Measurements from ENCODE around the gene TGFB3.
"Not testable (repeated sequence)": the region's sequence is repeated elsewhere in the genome, so short reads cannot be mapped to it uniquely, and the experiment has no call there.

TGFB3 gene

GRCh38 chr14:75981426-75982265 is at the start of gene TGFB3:
Gene TGFB3 (minus strand): TSS chr14:75981995. CDS start chr14:75980893, 1,102 bp downstream.
- DNase-seq, result peak; percentile 52 to 72 (median 61)

GRCh38 chr14:76024211-76024907 is 42.6 kb upstream of the TGFB3 start:
- DNase-seq, result no peak

DNA sequence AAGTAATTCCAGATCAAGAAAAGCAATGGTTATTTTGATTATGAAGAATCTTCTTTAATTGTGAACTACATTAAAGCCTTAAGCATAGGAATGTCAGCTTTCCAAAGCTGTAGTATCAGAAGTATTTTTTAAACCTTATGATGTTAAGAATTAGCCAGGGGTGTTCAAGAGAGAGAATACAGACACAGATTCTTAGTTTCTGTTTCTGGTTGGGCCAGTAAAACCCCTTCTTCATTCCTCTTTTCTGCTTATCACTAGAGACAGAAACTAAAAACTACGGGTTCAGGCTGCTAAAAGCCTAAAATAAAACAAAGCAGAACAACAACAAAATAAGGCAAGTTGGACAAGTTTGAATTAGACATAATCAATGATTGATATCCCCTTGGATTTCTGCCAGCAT is 42.0 kb upstream of the TGFB3 start:
- DNase-seq, result no peak

DNA sequence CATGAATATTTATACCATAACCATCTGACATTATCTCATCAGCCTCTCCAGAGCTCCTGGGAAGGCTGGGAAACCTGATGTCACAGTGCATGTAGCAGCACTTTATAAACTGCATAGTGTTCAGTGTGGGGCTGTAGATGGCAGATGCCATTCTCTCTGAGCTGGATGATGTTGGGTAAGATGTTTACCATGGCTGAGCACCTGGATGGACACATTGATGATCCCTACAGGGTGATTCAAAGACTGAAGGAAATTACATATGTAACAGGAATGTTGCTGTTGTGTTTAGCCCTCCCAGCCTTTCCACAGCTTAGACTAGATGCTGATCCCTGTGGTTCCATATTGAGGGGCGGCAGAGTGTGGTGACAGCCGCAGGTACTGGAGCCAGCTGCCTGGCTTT is 41.2 kb upstream of the TGFB3 start:
- DNase-seq, result no peak

DNA sequence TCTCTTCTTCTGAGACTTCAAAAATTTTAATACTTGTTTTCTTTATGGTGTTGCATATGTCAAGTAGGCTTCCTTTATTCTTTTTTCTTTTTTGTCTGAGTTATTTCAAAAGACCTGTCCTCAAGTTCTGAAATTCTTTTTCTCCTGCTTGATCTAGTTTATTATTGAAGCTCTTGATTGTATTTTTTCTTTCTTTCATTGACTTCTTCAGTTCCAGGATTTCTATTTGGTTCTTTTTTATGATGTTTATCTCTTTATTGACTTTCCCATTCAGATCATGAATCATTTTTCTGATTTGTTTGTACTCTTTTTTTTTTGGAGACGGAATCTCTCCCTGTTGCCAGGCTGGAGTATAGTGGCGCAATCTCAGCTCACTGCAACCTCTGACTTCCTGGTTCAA is 37.9 kb upstream of the TGFB3 start:
- DNase-seq, result no peak

DNA sequence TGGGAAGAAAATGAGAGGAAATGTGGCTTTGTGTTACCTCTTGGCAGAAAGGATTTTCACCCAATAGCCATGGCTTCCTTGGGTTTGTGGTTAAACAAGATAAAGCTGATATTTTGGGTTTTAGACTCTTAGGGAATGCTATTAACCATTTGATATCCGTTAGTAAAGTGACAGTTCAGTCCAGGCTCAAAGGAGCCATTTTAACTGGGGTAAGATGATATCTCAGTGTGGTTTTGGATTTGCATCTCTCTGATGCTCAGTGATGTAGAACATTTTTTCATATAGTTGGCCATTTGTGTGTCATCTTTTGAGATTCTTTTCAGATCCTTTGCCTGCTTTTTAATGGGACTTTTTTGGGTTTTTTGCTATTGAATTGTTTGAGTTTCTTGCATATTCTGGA is 33.9 kb upstream of the TGFB3 start:
- no peak for DNase-seq

DNA sequence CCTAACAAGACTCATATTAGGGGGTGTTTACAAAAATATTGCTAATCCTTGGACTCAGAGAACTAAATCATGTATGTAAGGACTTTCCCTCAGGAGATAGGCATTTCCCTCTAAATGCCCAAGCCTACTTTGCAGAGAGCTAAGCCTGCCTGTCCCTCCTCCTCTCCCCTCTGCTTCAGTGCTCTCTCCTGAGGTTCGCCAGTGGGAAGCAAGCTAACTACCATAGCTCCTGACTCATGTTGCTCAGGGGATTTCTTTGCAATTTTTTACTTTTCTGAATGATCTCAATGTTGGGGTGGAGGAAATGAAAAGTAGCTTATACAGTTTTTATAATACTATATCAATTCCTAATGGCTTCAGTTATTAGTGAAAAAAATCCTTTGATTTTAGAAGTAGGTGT is 33.4 kb upstream of the TGFB3 start:
- no peak for DNase-seq

- no peak for DNase-seq
Measured at GRCh38 chr14:76012354-76012753, 30.6 kb upstream of the TGFB3 start.

- DNase-seq, result no peak
Measured at GRCh38 chr14:76011930-76012329, 30.1 kb upstream of the TGFB3 start.

- DNase-seq, result not testable (repeated sequence)
Measured at GRCh38 chr14:76009627-76010026, 27.8 kb upstream of the TGFB3 start.

GRCh38 chr14:76007852-76008251 is 26.1 kb upstream of the TGFB3 start:
- peak in 2 of 3 donors; percentile 6 to 18 for DNase-seq

DNA sequence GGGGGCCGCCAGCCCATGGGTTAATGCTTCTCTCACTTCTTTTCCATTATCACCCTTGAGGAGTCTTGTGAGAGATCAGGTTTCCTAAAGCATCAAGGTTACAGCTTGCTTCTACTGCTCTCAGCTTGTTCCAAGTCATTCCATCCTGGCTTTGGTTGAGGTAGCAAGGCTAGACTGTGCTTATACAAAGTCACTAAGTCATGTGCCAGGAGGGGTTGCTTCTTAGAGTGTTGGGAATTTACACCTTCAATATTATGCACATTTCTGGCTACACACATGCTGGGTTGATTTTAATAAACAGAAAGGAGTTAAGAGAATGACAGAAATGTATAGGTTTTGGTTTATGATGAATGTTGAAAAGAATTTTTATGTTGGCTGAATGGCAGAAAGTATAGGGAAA is 25.6 kb upstream of the TGFB3 start:
- DNase-seq, result no peak

GRCh38 chr14:76006253-76006652 is 24.5 kb upstream of the TGFB3 start:
- DNase-seq, result no peak

GRCh38 chr14:76002383-76002782 is 20.6 kb upstream of the TGFB3 start:
- no peak for DNase-seq

DNA sequence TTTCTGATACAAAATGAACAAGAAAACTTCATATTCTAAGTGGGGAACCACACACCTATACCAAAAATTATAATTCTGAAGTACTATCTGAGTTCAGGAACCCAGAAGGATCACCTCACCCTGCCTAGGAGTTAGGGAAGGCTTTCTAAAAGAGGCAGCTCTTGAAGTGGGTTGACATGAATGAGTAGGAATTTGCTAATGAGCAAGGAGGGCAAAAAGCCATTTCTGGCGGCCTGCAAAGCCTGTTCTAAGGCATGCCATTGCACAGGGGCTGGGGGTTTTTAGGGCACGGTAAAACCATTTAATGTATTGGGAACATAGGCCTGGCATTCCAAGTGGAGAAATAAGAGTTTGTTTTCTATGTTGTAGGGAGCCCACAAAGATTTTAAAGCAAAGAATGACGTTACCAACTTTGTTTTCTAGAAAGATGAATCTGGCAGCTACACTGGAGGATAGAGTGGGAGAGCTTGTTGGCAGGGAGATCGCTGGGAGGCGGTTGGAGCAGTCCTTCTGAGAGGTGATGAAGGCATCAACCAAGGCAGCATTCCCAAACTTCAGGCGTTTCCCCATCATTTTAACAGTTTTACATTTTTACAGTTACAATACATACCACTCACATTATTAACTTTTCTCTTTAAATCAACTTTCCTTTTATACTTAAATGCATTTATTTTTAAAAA is 17.9 kb upstream of the TGFB3 start:
- DNase-seq, result no peak

- DNase-seq, result no peak
Measured at GRCh38 chr14:75996488-75996887, 14.7 kb upstream of the TGFB3 start.

DNA sequence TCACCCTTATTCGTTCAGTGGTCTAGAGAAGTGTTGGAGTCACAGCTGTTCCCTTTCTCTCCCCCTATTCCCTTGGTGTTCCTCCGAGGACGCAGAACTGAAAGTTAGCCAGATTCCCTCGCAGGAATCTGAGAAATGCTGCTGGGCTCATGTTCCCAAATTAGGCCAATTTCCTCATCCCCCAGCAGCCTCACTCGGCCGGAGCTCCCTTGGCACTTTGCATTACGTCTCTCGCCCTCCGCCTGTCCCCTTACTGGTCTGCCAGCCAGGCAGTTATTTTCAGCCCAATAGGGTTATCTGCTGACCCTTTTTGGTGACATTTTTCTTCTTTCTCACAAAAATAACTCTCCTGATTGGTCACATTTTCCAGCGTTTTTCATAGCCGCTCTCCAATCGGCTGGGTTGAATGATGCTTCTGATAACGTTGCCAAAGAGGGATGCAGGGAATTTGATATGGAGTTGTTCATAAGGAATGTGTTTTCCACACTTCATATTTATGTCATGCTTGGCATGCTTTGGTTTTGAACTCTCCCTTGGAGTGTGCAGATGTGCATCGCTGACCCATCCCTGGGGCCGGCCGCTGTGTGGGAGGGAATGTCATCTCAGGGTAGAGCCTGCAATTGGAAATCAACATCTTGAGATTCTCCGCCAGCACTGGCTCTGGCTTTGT is 13.7 kb upstream of the TGFB3 start:
- DNase-seq, result no peak

- no peak for DNase-seq
Measured at GRCh38 chr14:75993567-75994041, 11.8 kb upstream of the TGFB3 start.

- DNase-seq, result no peak
Measured at GRCh38 chr14:75991753-75992152, 10.0 kb upstream of the TGFB3 start.

GRCh38 chr14:75990297-75990696 is 8.5 kb upstream of the TGFB3 start:
- DNase-seq, result no peak

GRCh38 chr14:75989134-75989533 is 7.3 kb upstream of the TGFB3 start:
- DNase-seq, result no peak

DNA sequence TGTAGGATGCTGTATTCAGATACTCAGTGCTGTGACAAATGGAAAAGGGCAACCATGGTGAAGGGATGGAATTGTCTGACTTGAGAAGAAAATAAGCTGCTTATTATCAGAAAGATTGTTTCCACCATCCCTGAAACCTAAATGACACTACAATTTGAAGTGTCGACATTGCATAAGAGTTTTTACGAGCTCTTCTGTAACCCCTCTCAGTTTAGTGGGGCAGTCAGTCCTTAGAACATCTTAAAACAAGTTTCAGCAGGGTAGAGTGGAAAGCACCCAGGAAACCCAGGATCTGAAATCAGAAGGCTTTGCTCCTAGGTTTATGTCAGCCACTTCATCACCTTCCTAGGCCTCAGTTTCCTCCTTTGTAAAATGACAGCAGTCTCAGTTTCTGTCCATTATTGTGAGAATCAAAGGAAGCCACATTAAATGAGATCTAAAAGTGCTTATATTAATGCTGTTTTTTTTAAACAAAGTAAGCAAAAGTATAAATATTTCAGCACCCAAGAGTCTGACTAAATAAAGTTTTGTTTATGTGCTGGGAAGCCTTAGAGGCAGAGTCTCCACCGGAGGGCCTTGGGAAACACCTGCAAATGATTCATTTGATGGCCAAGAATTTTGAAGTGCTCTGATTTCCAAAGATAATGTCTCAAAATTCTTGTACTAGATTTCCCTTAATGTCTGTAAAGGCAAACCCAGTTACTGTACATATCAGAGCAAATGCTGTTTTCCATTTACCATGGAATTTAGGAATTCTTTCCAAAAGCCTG is 5.6 kb upstream of the TGFB3 start:
- DNase-seq, result no peak

Measured in suppressor macrophage treated with lipopolysaccharide for 1 hour (primary cell).